ENCODE data around the gene SEC14L2. TPM values are rescaled to one million over a fixed set of nuclear protein-coding genes. Genes with fewer than 3 reads are reported as not detected.
A peak's percentile ranks its signal among the peaks of the same experiment; 100 is the strongest.
"Not testable (repeated sequence)": the region's sequence is repeated elsewhere in the genome, so short reads cannot be mapped to it uniquely, and the experiment has no call there.

SEC14L2 gene
- total and polyA plus RNA-seq, 2 experiments from 2014 or later: 2.9 to 11.2 TPM

DNA sequence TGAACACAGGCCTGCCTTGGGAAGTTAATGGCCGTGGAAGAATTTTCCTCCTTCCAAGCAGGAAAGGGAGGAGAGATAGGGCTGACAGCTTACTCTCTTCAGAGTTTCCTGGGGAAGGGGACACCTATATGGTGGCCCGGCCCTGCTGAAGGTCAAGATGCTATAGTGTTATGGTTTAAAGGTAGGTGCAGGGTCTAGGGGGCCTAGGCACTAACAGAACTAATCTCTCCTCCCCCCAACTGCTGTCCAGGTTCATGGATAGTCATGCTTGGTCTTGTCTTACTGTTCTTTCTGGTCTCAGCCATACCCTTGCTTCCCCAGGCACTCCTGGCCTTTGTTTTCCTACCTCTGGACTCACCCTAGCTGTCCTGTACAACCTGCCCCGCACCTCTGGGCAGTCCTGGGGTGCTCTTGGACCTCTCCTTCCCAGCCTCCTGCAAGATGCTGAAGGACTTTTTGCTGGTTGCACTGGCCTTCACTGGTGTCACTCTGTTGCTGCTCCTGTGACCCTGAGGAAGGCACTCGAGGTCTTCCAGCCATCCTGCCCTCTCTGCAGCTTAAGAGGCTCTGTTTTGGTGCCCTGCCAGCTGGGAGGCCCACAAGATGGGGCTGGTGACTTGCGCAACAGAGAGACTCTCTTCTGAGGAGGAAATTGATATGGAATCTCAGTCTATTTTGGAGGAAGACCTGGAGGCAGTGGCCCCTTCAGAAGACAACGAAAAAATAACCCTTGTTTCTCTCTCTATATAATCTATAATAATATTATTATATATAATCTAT lies 57.1 kb downstream of the SEC14L2 start:
- TF ChIP-seq CTCF (IDR thresholded peaks at IDR 0.05; ENCODE audit: low read depth, low read length): no peak
- Histone ChIP-seq H3K4me3 (no peak overlapping the region), H3K27ac (no peak overlapping the region), H3K36me3 (no peaks in the 10 kb centered on the region), H3K9me3 (ENCODE audit: low read depth) (no peaks in the 10 kb centered on the region), H3K4me1 (ENCODE audit: low read depth) (no peaks in the 10 kb centered on the region), H3K27me3 (no peaks in the 10 kb centered on the region)
- peak; percentile 14 to 51 for DNase-seq (ENCODE audit: low read depth in 1 of 2, low spot score in 1 of 2)

DNA sequence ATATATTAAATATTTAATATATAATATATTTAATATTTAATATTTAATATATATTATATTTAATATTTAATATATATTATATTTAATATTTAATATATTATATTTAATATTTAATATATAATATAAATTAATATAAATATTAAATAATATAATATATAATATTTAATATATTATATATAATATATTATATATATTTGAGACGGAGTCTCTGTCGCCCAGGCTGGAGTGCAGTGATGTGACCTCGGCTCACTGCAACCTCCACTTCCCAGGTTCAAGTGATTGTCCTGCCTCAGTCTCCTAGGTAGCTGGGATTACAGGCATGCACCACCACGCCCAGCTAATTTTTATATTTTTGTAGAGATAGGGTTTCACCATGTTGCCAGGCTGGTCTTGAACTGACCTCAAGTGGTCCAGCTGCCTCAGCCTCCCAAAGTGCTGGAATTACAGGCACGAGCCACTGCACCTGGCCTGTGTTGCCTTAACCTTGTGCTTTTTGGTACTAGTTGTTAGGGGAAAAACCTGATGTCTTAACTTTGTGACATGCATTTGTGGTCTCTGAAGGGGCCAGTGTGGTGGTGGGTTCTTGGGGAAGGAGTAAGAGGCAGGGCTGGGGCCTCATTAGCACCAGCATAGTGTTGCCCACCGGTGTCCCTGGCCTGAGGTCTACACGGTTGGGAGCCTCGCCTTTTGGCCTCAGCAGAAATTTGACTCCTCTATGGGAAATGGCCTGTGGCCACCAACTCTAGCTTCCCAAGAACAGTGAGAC lies 58.4 kb downstream of the SEC14L2 start:
- DNase-seq (ENCODE audit: low read depth in 1 of 2, low spot score in 1 of 2): no peak
- no peaks in the 10 kb centered on the region for H3K4me1 ChIP-seq (ENCODE audit: low read depth)
- H3K9me3 ChIP-seq (ENCODE audit: low read depth): no peaks in the 10 kb centered on the region
- no peak overlapping the region for H3K4me3 ChIP-seq
- H3K27me3 ChIP-seq: no peaks in the 10 kb centered on the region
- TF ChIP-seq CTCF (IDR thresholded peaks at IDR 0.05; ENCODE audit: low read depth, low read length): no peak
- no peak overlapping the region for H3K27ac ChIP-seq
- no peaks in the 10 kb centered on the region for H3K36me3 ChIP-seq

GRCh38 chr22:30457981-30458380 lies 61.2 kb downstream of the SEC14L2 start:
- no peak for TF ChIP-seq CTCF (IDR thresholded peaks at IDR 0.05; ENCODE audit: low read depth, low read length)
- no peak overlapping the region for H3K4me3 ChIP-seq
- H3K27ac ChIP-seq: no peak overlapping the region
- H3K36me3 ChIP-seq: no peaks in the 10 kb centered on the region
- no peaks in the 10 kb centered on the region for H3K9me3 ChIP-seq (ENCODE audit: low read depth)
- DNase-seq (ENCODE audit: low read depth in 1 of 2, low spot score in 1 of 2): no peak
- no peaks in the 10 kb centered on the region for H3K4me1 ChIP-seq (ENCODE audit: low read depth)
- no peaks in the 10 kb centered on the region for H3K27me3 ChIP-seq

DNA sequence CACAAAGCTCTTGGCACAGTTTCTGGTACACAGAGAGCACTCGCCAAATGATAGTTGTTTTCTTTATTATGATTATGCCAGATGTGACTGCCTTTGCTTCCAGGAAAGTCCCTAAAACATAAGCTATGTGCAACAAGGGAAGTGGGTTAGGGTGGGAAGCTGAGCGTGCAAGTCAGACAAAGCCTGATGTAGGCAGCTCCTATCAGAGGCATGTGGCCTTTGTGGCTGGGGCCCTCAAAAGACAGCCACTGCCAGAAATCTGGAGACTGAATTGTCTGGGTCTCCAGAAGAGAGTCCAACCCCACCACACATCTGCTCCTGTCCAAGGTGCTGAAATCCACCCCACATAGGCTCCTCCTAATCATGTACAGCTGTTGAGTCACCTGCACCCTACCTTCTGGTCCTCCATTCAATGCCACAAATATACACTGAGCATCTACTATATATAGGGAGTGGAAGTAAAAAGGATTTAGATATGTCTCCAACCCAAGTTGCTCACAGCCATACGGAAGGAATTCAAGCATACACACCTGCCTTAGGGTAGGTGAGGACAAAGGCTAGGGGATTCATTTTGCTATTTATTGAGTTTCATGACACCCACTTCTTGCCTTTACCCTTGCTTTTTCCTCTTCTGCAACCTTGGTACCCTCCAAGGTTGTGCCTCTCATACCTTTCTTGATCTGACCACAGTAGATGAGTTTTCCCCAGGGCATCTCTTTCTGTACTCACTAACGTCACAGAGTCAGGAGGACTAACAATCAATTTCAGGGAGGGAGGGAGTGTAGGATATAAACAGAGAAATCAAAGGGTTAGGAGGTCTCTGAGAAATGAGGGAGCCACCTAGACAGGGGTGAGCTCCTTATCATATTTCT lies 62.6 kb downstream of the SEC14L2 start:
- Histone ChIP-seq H3K9me3 (ENCODE audit: low read depth) (no peaks in the 10 kb centered on the region), H3K27me3 (no peaks in the 10 kb centered on the region), H3K4me1 (ENCODE audit: low read depth) (no peaks in the 10 kb centered on the region), H3K36me3 (no peaks in the 10 kb centered on the region), H3K4me3 (no peak overlapping the region), H3K27ac (no peak overlapping the region)
- TF ChIP-seq CTCF (IDR thresholded peaks at IDR 0.05; ENCODE audit: low read depth, low read length): no peak
- peak; percentile 44 to 72 for DNase-seq (ENCODE audit: low read depth in 1 of 2, low spot score in 1 of 2)

DNA sequence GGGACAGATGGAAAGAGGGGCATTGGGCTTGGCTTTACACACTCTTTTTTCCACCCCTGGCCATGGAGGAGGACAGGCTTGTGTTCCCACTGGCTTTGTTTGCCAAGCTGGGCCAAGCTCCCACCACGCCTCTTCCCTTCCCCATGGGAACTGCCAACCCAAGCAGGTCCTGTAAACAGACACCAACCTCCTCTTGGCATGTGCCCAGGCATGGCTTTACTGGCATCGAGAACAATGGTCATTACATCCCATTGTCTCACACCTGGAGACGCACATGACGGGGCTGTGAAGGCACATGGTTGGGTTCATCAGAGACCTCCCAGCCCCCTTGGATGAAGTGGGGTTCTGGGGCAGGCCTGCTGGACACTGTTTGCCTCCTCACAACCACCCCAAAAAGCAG lies 63.3 kb downstream of the SEC14L2 start:
- no peak overlapping the region for H3K27ac ChIP-seq
- no peak for DNase-seq (ENCODE audit: low read depth in 1 of 2, low spot score in 1 of 2)
- H3K27me3 ChIP-seq: no peaks in the 10 kb centered on the region
- TF ChIP-seq CTCF (IDR thresholded peaks at IDR 0.05; ENCODE audit: low read depth, low read length): no peak
- H3K4me3 ChIP-seq: no peak overlapping the region
- H3K36me3 ChIP-seq: no peaks in the 10 kb centered on the region
- no peaks in the 10 kb centered on the region for H3K4me1 ChIP-seq (ENCODE audit: low read depth)
- no peaks in the 10 kb centered on the region for H3K9me3 ChIP-seq (ENCODE audit: low read depth)

DNA sequence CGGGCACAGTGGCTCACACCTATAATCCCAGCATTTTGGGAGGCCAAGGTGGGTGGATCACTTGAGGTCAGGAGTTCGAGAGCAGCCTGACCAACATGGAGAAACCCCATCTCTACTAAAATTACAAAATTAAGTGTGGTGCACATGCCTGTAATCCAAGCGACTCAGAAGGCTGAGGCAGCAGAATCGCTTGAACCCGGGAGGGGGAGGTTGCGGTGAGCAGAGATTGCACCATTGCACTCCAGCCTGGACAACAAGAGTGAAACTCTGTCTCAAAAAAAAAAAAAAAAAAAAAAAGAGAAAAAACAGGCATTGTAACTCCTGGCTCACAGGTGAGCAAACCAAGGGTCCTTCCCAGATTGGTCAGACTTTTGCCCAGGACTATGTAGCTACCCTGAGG lies 63.7 kb downstream of the SEC14L2 start:
- not testable (repeated sequence) for DNase-seq (ENCODE audit: low read depth in 1 of 2, low spot score in 1 of 2); H3K27me3 ChIP-seq; H3K27ac ChIP-seq; H3K36me3 ChIP-seq; H3K9me3 ChIP-seq (ENCODE audit: low read depth); H3K4me1 ChIP-seq (ENCODE audit: low read depth); H3K4me3 ChIP-seq

All from cardiac muscle cell (in vitro differentiated cells and primary cell).